GM21619 (cell line): Measurements from ENCODE around the gene ABR.
"Not testable (repeated sequence)": the region's sequence is repeated elsewhere in the genome, so short reads cannot be mapped to it uniquely, and the experiment has no call there.

Source experiments
- ATAC-seq: cut with Tn5 transposase; IDR thresholded peaks from one replicate; pipeline ENCODE4 v1.9.1; 2021; ENCODE audit not compliant: unreplicated experiment

The ABR gene

DNA sequence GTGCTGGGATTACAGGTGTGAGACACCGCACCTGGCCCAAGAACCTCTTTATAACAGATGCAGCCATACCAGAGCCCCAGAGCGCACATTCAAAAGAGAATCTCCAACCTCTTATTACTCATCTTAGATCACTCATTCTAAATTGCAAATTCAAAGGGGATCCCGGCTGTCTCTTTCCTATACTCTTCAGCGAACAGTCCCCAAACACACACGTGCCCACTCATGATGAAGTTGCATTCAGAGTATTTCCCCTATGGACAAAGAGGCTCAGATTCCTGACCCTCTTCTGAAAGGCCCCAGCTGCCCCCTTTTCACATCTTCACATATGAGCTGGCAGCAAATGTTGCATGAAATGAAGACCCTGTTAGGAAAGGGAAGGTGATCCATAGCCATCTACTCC, 22.5 kb upstream of the ABR start:
- no peak for ATAC-seq

DNA sequence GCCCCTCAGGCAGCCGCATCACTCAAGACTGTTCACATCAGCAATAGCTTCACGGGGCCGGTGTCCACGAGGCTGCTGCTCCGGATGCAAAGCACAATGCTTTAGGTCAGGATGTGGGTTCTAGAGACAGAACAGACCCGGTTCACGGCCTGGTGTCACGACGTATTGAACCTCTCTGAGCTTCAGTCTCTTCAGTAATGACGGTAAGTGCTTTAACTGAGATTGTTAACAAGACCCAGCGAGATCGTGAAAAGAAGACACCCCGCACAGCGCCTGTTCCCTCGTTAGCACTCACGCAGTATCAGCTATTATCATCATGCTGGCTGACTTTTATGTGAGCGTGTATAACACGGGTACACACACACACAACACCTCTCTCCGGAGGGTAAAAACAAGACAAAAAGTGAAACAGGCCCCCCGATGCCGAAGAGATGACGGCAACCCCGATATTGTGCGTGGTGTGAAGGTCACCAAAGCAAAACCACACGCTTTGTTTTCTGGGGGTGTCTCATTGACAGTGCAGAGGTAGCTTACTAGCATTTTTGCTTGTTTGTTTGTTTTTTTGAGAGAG, 21.4 kb upstream of the ABR start:
- ATAC-seq, result no peak

DNA sequence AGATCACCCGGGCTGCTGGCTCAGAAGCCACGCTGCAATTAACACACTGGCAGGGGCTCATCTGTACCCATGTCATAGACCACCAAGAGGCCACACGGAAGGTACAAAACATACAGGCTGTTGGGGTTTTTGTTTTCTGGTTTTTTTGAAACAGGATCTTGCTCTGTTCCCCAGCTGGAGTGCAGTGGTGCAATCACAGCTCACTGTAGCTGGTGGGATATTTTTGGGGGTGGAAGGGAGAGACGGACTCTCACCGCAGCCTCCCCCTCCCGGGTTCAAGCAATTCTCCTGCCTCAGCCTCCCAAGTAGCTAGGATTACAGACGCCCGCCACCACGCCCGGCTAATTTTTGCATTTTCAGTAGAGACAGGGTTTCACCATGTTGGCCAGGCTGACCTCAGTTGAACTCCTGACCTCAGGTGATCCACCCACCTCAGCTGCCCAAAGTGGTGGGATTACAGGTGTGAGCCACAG, 19.5 kb upstream of the ABR start:
- not testable (repeated sequence) for ATAC-seq

DNA sequence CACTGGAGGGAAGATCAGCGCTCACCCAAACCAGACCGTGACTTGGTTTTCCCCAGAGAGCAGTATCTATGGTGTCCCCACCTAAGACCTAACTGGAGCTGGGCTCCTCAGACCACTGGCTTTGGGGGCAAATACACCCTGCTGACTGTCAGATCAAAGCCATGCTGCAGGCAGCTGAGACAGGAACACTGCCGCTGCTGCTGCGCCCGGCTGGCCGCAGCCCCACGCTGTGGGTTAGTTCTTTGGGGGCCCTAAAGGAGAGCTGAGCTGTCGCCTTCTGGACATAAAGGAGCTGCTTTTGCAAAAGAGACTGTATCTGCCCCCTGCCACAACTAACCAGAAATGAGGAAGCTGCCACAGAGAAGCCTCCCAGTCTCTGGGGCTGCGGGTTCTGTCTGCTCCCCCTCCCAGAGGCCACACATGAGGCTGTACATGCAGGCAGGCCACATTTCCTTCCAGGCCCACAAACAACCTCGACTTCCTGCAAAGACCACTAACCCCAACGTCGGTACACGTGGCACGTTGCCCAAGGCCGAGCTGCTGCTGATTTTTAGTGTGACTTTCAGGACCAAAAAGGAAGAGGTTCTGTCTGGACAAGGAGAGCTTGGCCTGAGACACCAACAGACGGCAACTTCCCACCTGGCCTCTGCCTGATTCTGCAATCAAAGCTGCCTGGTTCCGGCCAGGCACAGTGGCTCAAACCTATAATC, 18.2 kb upstream of the ABR start:
- peak; percentile 62 for ATAC-seq

DNA sequence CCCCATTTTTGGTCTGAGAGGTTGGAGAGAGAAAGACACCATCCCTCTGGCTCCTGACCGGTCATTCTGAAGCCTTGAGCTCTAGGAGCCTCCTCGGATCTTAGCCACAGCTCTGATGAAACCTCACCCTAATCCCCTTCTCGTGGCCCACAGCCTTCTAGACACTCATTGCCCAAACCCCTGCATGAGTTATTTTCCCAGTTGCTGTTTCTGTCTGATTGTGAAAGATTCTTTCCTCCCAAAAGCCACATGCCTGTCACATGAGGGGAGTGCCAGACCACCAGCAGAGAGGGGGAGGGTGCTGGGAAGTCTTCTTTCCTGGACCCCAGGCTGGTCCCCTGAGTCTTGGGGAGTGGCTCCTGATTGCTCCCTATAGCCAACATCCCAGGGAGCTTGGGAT, 17.6 kb upstream of the ABR start:
- no peak for ATAC-seq

DNA sequence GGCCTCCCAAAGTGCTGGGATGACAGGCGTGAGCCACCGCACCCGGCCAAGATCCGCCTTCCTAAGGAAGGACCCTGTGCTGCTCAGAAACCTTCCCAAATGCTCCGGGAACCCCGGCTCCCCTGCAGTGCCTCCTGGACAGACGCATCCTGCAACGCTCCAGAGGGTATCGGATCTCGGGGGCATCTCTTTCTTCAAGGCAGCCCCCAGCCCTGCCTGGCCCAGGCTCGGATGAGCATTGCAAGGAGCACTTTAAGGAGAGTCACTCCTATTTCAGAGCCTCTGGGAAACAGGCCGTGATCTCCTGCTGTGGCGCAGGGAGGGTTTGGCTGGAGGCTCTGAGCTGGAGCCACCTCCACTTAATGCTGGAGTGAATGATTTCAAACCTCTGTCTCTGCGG, 17.2 kb upstream of the ABR start:
- ATAC-seq, result no peak

DNA sequence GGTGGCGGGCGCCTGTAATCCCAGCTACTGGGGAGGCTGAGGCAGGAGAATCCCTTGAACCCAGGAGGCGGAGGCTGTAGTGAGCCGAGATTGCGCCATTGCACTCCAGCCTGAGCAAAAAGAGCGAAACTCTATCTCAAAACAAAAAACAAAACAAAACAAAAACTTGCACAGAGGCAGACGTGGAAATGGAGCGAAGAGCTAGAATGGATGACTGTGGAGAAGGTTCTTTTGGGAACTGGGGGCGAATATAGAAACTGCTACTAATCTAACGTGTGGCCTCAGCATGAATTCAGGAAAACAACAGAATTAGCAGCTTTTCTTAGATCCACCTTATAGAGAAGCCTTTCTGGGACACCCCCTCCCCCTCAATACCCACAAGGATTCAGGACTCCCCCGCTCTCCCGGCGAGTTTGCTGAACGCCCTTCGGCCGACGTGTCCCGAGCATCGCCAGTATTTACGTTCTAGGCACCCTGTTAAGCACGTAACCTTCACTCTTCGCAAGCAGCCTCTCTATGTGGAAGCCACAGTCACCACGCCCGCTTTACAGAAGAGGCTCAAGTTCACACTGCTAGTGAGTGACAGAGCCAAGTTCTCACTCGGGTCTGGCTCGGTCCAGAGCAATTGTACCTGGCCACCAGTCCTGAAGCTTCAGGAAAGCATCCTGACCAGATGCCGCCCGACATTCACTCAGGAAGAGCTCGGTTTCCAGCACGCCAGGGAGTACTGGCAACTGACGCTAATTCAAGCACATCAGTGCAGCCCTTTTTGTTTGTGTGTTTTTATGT, 13.3 kb upstream of the ABR start:
- ATAC-seq, result no peak

DNA sequence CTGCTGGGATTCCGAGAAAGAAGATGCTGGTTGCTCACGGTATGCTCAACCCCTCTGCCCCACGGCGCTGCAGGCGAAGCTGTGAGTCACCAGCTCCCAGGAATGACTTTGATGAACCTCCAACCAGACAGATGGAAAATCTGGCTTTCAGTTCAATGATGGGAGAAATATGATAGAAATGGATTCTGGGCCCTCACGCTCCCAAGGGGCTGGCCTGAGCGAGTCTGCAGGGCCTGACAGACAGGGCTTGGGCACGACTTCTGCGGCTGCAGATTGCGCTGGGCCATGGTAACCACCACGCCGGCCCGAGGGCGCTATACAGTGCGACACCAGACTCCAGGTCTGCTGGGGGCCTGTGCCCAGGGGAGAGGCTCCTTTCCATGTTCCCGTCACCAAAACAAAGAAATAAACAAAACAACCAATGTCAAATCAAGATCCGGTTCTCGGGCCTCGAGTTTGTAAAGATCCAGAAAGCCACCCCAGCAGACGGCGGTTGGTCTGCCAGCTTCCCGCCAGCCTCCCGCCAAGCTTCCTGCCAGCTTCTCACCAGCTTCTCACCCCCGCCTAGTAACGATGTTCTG, 11.1 kb upstream of the ABR start:
- no peak for ATAC-seq

DNA sequence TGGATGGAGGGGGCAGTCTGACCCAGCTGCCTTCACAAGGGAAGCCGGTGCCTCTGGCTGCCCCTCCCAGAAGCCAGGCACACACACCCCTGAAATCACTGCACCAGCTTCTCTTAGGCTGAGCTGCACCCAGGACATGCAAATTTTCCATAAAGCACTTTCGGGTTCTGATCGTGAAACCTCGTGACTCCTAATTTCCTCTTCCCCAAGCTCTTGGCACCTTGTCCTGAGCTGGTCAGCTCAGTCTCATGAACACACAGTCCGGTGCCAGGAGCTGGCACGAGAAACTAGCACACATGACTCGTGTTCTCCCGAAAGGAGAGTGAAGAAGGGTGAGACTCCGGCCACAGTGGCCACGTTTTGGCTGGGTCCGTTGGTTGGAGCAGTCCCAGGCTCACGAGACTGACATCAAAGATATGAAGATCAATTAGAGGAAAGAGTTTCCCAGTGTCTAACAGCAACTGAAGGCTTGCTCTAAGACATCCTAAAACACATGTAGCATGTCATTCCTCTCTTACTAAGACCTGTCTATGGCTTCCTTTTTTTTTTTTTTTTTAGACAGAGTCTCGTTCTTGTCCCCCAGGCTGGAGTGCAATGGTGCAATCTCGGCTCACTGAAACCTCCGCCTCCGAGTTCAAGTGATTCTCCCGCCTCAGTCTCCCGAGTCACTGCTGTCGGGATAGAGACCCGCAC, 9.2 kb upstream of the ABR start:
- no peak for ATAC-seq

DNA sequence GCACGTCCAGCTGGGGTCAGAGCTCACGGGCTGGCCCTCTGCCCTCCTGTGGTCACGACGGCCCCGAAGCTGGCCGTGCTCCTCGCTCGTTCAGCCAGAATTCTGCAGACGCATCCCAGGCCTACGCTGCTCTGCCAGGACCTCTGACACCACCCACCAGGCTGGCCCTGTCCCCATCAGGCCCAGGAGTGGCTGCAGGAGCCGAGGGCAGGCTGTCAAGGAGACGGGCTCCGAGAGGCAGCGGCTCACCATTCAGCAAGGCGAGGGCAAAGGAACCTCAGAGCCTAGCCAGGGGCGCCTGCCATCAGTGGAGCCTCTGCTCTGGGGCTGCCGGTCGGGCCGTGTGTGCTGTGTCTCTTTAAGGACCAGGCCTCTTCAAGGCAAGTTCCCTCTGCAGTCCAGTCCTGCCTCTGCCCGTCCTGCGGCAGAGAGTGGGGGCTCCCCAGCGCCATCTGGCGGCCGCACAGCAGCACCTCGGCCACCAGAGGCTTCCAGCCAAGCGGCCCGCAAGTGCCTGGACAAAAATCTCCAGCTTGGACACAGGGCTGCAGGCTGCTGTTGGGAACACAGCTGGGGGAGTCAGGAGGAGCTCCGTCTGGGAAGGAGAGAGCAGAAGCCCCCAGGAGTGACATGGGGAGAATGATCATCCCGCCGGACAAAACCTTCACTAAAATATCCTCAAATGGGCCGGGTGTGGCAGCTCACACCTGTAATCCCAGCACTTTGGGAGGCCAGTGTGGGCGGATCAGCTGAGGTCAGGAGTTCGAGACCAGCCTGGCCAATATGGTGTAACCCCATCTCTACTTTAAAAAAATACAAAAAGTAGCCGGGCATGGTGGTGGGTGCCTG, 7.4 kb upstream of the ABR start:
- no peak for ATAC-seq

DNA sequence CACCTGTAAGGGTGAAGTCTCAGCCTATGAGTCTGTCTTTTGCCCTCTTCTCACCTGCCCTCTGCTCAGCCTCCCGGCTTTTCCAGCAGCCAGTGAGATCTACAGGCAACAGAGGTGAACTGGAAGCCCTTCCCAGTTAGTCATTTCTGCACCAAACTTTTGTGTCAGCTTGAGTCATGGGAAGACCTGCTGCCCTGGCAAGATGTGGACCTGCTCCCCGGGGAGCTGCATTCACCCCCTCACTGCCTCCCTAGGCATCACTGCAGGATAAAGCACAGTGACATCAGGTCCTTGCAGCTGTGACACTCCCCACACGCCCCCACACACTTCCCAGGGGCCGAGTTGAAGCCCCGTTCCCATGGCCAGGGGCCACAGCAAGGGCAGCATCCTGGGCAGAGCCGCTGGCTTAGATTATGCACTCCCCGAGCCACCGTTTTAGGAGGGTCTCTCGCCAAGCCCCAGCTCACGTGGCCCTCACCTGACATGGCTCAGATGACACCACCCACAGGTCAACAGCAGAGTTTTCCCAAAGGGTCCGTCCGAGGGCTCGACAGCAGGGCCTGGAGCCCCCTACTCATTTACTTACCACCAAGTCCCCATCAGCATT, 6.5 kb upstream of the ABR start:
- ATAC-seq, result no peak

DNA sequence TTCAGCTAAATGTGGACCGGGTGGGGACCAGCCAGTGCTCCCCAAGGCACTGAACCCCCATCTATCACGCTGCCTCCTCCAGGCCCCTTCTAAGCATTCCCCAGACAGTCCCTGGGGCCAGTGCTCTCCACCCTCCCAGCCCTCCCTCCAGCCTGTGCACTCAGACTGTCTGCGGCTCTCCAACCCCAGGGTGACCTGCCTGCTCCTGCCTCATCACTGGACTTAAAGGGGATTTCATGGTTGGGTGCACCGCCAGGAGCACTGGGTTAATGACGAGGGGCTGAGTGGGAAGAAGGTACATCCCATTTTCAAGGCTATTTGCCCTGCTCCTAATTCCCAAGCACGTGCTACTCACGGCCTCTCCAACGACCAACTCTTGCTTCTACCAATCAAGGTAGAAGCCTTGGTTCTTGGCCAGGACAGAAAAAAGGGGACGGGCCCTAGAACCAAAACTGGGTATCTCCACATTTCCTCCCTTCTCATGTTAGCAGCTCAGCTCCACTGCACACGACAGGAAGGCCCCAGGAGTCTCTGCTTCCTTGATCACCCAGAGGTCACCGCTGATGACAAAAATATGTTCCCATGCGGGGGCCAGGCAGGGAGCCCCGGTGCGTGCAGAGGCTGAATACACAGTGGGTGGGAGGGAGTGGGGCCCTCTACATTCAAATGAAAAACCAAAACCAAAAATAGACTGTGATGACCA, 3.5 kb upstream of the ABR start:
- ATAC-seq, result peak; percentile 32

DNA sequence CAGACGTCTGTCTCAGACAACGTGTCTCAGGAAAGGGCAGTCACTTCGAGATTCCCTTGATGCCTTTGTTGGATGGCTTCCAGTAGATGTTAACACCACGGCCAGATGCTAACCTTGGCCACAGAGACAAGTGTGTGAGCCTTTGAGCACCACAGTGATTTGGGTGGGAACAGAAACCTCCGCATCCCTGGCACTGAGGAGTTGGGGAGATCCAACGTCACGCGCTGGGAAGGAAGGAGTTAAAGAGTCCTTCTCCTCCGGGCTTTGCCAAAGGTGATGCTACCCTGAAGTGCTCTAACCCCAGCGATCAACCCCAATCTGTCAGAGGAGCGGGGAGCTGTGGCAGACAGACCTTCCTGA, 3.0 kb upstream of the ABR start:
- no peak for ATAC-seq

DNA sequence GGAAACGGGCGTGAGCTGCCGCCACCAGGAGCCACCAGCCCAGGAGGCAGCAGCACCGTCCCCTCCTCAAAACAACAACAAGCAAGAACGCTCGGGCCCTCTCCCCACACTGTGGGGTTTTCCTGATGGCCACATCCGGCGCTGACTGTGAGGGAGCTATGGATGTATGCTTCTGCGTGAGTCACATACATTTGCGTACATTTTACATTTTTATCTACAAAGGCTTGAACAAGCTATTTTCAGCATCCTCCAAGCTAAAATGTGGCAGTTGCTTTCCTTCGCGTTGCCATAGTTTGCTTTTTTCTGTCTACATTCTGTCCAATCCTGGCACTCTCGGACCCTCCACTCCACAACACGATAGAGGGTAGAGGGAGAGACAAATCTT, 2.0 kb upstream of the ABR start:
- ATAC-seq, result peak; percentile 25

DNA sequence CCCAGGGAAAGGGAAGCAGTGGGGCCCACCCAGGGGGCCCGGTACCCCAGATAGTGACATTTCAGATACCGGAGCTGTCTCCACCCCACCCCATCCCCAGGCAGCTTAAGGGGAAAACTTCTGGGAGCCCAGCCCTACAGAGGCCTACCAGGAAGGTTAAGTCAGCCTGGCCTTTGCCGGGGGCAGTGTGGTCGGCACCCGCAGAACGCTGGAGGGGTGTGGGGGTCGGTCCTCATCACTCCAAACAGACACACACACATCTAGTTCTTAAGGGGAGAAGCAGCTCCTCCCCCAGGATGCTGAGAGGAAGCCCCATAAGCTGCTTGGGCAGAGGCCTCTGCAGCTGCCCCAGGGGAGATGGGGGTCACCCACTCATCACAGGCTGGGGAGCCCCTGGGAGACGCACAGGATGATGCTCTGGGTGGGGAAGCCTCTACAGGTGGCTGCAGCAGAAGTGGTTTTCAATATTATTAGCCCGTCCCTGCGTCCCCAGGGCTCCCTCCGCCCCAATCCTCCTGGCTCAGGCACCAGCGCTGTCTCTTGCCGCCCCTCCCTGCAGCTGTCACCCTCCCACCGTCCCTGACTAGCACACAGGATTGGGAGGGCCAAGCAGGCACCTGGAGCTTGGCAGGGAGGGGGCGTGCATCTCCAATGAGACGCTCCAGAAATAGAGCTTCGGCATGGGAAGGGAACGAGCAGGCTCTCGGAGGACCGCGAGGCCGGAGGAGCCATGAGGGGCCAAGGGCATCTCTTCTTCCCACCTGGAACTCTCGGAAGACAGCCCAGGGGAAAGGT, 1.4 kb upstream of the ABR start:
- ATAC-seq, result peak; percentile 45

DNA sequence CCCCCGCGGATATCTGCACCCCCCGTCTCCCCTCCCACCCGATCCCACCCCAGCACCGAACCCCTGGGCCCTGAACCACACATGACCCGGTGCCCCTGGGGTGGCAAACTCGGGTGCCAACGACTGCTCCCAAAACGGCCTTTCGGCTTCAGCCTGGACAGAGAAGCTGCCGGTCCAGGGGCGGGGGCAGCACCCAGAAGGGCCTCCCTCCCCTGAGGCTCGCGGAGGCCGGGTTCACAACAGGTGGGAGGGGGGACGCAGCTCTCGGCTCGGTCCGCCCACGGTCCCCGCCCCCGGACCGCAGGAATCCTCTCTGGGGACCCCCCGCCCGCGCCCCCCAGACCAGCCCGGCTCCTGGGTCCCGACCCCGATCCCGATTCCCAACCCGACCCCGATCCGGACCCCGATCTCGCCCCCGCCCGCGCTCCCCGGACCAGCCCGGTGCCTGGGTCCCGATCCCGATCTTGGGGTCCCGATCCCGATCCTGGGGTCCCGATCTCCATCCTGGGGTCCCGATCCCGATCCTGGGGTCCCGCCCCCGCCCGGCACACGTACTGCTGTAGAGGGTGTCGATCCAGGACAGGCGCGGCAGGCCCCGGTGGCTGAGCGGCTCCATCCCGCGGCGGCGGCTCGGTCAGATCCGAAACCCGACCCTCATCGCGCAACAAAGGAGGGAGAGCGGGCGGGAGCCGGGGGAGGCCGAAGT, 516 bp downstream of the ABR start:
- ATAC-seq, result no peak

DNA sequence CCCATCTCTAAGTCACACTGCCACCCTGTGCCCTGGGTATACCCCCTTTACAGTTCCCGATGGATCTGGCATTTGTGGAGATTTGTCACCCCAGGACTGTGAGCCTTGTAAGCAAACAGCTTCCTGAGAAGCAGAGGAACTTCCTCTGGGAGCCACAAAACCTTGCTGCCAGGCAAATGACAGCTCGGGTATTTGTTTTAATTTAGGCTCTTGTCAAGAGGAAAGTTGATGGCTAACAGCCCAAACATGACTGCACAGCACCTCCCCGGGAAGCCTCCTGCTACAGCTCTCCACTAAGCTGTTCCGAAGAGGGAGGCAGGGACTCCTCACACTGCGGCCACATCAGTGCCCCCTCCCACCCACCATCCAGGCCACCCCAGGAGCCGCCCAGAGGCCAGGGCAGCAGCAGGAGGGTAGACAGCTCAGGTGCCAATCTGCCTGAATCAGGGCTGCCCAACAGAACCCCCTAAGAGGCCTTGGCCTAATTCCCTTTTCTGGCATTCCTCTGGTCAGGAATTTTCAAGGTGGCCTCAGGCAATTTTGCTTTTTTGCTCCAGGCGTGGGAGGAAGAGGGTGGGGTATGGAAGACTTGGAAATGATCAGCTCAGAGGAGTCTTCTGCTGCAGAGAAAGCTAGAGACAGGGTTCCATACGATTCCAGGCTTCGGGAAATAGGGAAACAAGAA, 2.6 kb downstream of the ABR start:
- ATAC-seq, result no peak
